IMR-90 (cell line): ENCODE results near the gene VKORC1L1.

Experiments
- BHLHE40 ChIP-seq: fragments of 150-350 bp; IDR thresholded peaks from 2 replicates; pipeline ENCODE4 v1.6.1; 2016; ENCODE audit warnings: mild to moderate bottlenecking, low read depth, low read length
- MAFK ChIP-seq: IDR thresholded peaks from 2 replicates; pipeline ENCODE4 v1.6.1; 2012; ENCODE audit warnings: low read depth, low read length, improper control_type of control experiment
- POLR2A ChIP-seq: IDR thresholded peaks from 2 replicates; pipeline ENCODE4 v1.6.1; 2012; ENCODE audit warnings: mild to moderate bottlenecking, low read depth, low read length
- RAD21 ChIP-seq: IDR thresholded peaks from 2 replicates; pipeline ENCODE4 v1.6.1; 2012; ENCODE audit warnings: low read length, improper control_type of control experiment
- RFX5 ChIP-seq: IDR thresholded peaks from 2 replicates; pipeline ENCODE4 v1.8.0; 2012; ENCODE audit warnings: low read depth, mild to moderate bottlenecking, low read length, moderate library complexity
- TF ChIP-seq, protein P1 (sequence below): conservative IDR thresholded peaks from 2 replicates; pipeline ENCODE4 v1.5.1; 2012; ENCODE audit warnings: mild to moderate bottlenecking, low read depth, low read length, improper control_type of control experiment
- TF ChIP-seq, protein P2 (sequence below): fragments of 150-350 bp; IDR thresholded peaks from 2 replicates; pipeline ENCODE4 v1.6.1; 2017; ENCODE audit warnings: mild to moderate bottlenecking, antibody characterized with exemption, low read length, low read depth
- TF ChIP-seq, protein P3 (sequence below): fragments of 150-350 bp; IDR thresholded peaks from 2 replicates; pipeline ENCODE4 v1.6.1; 2016; ENCODE audit warnings: low read depth, mild to moderate bottlenecking, low read length, moderate library complexity, borderline replicate concordance

GRCh38 chr7:65966146-65966545 lies 93.3 kb downstream of the VKORC1L1 start:
- TF ChIP-seq, protein P1, sequence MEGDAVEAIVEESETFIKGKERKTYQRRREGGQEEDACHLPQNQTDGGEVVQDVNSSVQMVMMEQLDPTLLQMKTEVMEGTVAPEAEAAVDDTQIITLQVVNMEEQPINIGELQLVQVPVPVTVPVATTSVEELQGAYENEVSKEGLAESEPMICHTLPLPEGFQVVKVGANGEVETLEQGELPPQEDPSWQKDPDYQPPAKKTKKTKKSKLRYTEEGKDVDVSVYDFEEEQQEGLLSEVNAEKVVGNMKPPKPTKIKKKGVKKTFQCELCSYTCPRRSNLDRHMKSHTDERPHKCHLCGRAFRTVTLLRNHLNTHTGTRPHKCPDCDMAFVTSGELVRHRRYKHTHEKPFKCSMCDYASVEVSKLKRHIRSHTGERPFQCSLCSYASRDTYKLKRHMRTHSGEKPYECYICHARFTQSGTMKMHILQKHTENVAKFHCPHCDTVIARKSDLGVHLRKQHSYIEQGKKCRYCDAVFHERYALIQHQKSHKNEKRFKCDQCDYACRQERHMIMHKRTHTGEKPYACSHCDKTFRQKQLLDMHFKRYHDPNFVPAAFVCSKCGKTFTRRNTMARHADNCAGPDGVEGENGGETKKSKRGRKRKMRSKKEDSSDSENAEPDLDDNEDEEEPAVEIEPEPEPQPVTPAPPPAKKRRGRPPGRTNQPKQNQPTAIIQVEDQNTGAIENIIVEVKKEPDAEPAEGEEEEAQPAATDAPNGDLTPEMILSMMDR, result no peak
- TF ChIP-seq POLR2A (no peak), RFX5 (no peak), MAFK (no peak), RAD21 (no peak), BHLHE40 (no peak)
- TF ChIP-seq, protein P2, sequence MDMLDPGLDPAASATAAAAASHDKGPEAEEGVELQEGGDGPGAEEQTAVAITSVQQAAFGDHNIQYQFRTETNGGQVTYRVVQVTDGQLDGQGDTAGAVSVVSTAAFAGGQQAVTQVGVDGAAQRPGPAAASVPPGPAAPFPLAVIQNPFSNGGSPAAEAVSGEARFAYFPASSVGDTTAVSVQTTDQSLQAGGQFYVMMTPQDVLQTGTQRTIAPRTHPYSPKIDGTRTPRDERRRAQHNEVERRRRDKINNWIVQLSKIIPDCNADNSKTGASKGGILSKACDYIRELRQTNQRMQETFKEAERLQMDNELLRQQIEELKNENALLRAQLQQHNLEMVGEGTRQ, result no peak
- TF ChIP-seq, protein P3, sequence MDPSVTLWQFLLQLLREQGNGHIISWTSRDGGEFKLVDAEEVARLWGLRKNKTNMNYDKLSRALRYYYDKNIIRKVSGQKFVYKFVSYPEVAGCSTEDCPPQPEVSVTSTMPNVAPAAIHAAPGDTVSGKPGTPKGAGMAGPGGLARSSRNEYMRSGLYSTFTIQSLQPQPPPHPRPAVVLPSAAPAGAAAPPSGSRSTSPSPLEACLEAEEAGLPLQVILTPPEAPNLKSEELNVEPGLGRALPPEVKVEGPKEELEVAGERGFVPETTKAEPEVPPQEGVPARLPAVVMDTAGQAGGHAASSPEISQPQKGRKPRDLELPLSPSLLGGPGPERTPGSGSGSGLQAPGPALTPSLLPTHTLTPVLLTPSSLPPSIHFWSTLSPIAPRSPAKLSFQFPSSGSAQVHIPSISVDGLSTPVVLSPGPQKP, result no peak
